Hepatocyte (in vitro differentiated cells): Measurements from ENCODE around the gene BCKDHB. TPM values are rescaled to one million over a fixed set of nuclear protein-coding genes. Genes with fewer than 3 reads are reported as not detected.

Experiments
- DNase-seq: peaks from one replicate; pipeline ENCODE4 v3.0.0-alpha.2; 2016; ENCODE audit warnings: low spot score
- H2AFZ ChIP-seq: fragments of 200-600 bp; sonication (generic); 2 replicates; pipeline ENCODE4 v1.6.0; 2016; ENCODE audit warnings: antibody characterized with exemption, mild to moderate bottlenecking
- H3K27ac ChIP-seq: fragments of 200-600 bp; sonication (generic); 2 replicates; pipeline ENCODE4 v1.5.1; 2016; ENCODE audit warnings: mild to moderate bottlenecking
- H3K27me3 ChIP-seq: fragments of 200-600 bp; sonication (generic); 2 replicates; pipeline ENCODE4 v1.6.1; 2016
- H3K36me3 ChIP-seq: fragments of 200-600 bp; sonication (generic); replicated peaks from 2 replicates; pipeline ENCODE4 v1.5.1; 2016; ENCODE audit warnings: low read depth; ENCODE audit not compliant: insufficient read depth
- H3K4me1 ChIP-seq: fragments of 200-600 bp; sonication (generic); 2 replicates; pipeline ENCODE4 v1.5.1; 2016; ENCODE audit warnings: mild to moderate bottlenecking, moderate library complexity; ENCODE audit not compliant: insufficient read depth
- H3K4me2 ChIP-seq: fragments of 200-600 bp; sonication (generic); 2 replicates; pipeline ENCODE4 v1.6.0; 2016
- H3K4me3 ChIP-seq: fragments of 200-600 bp; sonication (generic); 2 replicates; pipeline ENCODE4 v1.5.1; 2016; ENCODE audit warnings: mild to moderate bottlenecking
- H3K79me2 ChIP-seq: fragments of 200-600 bp; sonication (generic); 2 replicates; pipeline ENCODE4 v1.6.0; 2017; ENCODE audit warnings: mild to moderate bottlenecking
- H3K9me2 ChIP-seq: fragments of 200-600 bp; sonication (generic); replicated peaks from 2 replicates; pipeline ENCODE4 v1.6.0; 2017; ENCODE audit warnings: mild to moderate bottlenecking; ENCODE audit not compliant: insufficient read depth
- H3K9me3 ChIP-seq: fragments of 200-600 bp; sonication (generic); 2 replicates; pipeline ENCODE4 v1.5.1; 2016; ENCODE audit warnings: low read depth, mild to moderate bottlenecking
- H4K20me1 ChIP-seq: fragments of 200-600 bp; sonication (generic); 2 replicates; pipeline ENCODE4 v1.6.0; 2016; ENCODE audit warnings: mild to moderate bottlenecking; ENCODE audit not compliant: insufficient read depth, poor library complexity, severe bottlenecking
- CTCF ChIP-seq: fragments of 200-600 bp; sonication (generic); IDR thresholded peaks from 2 replicates; pipeline ENCODE4 v1.5.1; 2016; ENCODE audit warnings: antibody characterized with exemption, mild to moderate bottlenecking; ENCODE audit not compliant: poor library complexity
- EZH2 ChIP-seq: fragments of 200-600 bp; sonication (generic); IDR thresholded peaks from 2 replicates; pipeline ENCODE4 v1.6.1; 2016; ENCODE audit warnings: antibody characterized with exemption, mild to moderate bottlenecking, borderline replicate concordance
- EZH2phosphoT487 ChIP-seq: fragments of 200-600 bp; sonication (generic); IDR thresholded peaks from one replicate; pipeline ENCODE4 v1.6.1; 2018; ENCODE audit warnings: antibody characterized with exemption, mild to moderate bottlenecking, low read depth, moderate library complexity; ENCODE audit not compliant: unreplicated experiment, severe bottlenecking
- WGBS: methylation state at CpG from one replicate; pipeline ENCODE4 v1.1.6; 2016; ENCODE audit warnings: low lambda C conversion rate; ENCODE audit errors: missing lambda C conversion rate; 5-methylcytosine and 5-hydroxymethylcytosine counted together
- polyA plus RNA-seq: library from polyadenylated mRNA; unstranded; fragments of >200 nt; fragmentation: Nextera tagmentation; extraction: Ambion mirVana; gene quantifications from 2 replicates; pipeline ENCODE4 v1.2.1, GENCODE V29; 2016
- total RNA-seq: library from RNA; depleted of rRNA; stranded (reverse); fragments of >200 nt; gene quantifications from 2 replicates; pipeline ENCODE4 v1.2.3, GENCODE V29; 2014

BCKDHB gene
- total and polyA plus RNA-seq, 2 experiments from 2014 or later = 28.7 to 32.0 TPM

- Histone ChIP-seq H3K4me3 (no peak overlapping the region), H3K9me3 (no peaks in the 10 kb centered on the region), H3K36me3 (no peaks in the 10 kb centered on the region), H3K4me2 (no peak overlapping the region), H3K27me3 (no peaks in the 10 kb centered on the region), H3K79me2 (no peaks in the 10 kb centered on the region), H3K27ac (no peak overlapping the region), H4K20me1 (no peaks in the 10 kb centered on the region), H2AFZ (no peak overlapping the region), H3K9me2 (no peaks in the 10 kb centered on the region), H3K4me1 (no peaks in the 10 kb centered on the region)
- no peak for TF ChIP-seq CTCF
- TF ChIP-seq EZH2phosphoT487 = no peak
- TF ChIP-seq EZH2 = no peak
- no peak for DNase-seq
- 95% methylated on average over 2 of the region's 2 CpGs for WGBS
Measured at GRCh38 chr6:80348263-80348662, 241.8 kb downstream of the BCKDHB start.

GRCh38 chr6:80356000-80356399, 249.5 kb downstream of the BCKDHB start:
- Histone ChIP-seq H3K27ac (no peak overlapping the region), H3K4me1 (no peaks in the 10 kb centered on the region), H3K36me3 (no peaks in the 10 kb centered on the region), H2AFZ (no peak overlapping the region), H3K9me2 (no peaks in the 10 kb centered on the region), H3K79me2 (no peaks in the 10 kb centered on the region), H3K9me3 (no peaks in the 10 kb centered on the region), H3K27me3 (no peaks in the 10 kb centered on the region), H3K4me3 (no peak overlapping the region), H4K20me1 (no peaks in the 10 kb centered on the region), H3K4me2 (no peak overlapping the region)
- no peak for TF ChIP-seq EZH2phosphoT487
- no peak for DNase-seq
- 90% methylated on average over 1 of the region's 1 CpG for WGBS

GRCh38 chr6:80356545-80356944, 250.1 kb downstream of the BCKDHB start:
- H3K27me3 ChIP-seq = no peaks in the 10 kb centered on the region
- no peaks in the 10 kb centered on the region for H3K9me2 ChIP-seq
- no peak overlapping the region for H3K4me2 ChIP-seq
- no peak for DNase-seq
- no peaks in the 10 kb centered on the region for H3K9me3 ChIP-seq
- H2AFZ ChIP-seq = no peak overlapping the region
- no peak overlapping the region for H3K27ac ChIP-seq
- 86% methylated on average over 1 of the region's 2 CpGs for WGBS
- no peaks in the 10 kb centered on the region for H3K79me2 ChIP-seq
- H4K20me1 ChIP-seq = no peaks in the 10 kb centered on the region
- no peak overlapping the region for H3K4me3 ChIP-seq
- TF ChIP-seq EZH2 (no peak), CTCF (no peak), EZH2phosphoT487 (no peak)
- no peaks in the 10 kb centered on the region for H3K4me1 ChIP-seq
- H3K36me3 ChIP-seq = no peaks in the 10 kb centered on the region

- no peaks in the 10 kb centered on the region for H3K4me1 ChIP-seq
- 93% methylated on average over 2 of the region's 2 CpGs for WGBS
- H3K9me2 ChIP-seq = no peaks in the 10 kb centered on the region
- no peaks in the 10 kb centered on the region for H3K27me3 ChIP-seq
- H3K9me3 ChIP-seq = no peaks in the 10 kb centered on the region
- no peak overlapping the region for H2AFZ ChIP-seq
- no peak for TF ChIP-seq CTCF
- TF ChIP-seq EZH2phosphoT487 = no peak
- TF ChIP-seq EZH2 = no peak
- no peak overlapping the region for H3K4me3 ChIP-seq
- no peak overlapping the region for H3K4me2 ChIP-seq
- no peak overlapping the region for H3K27ac ChIP-seq
- H3K79me2 ChIP-seq = no peaks in the 10 kb centered on the region
- H4K20me1 ChIP-seq = no peaks in the 10 kb centered on the region
- DNase-seq = no peak
- H3K36me3 ChIP-seq = no peaks in the 10 kb centered on the region
Measured at GRCh38 chr6:80357081-80357480, 250.6 kb downstream of the BCKDHB start.
